ENCODE results near the gene AMMECR1. TPM values are rescaled to one million over a fixed set of nuclear protein-coding genes. Genes with fewer than 3 reads are reported as not detected.

Gene AMMECR1
- total RNA-seq, 4 donors from 2014 or later: 2.2 to 4.2 (median 2.9) TPM

DNA sequence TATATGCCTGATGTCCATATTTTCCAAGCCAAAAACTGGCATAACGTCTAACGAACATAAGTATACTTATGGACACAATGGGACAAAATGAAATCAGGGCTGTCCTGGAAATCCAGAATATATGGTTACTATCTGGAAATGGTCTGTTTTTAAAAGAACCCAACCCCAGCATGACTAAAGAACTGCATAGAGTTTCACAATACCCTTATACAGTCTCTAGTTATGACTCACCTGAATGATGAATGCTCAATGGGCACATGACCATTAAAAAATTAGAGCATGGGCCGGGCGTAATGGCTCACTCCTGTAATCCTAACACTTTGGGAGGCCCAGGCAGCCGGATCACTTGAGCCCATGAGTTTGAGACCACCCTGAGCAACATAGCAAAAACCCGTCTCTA, 31.8 kb downstream of the AMMECR1 start:
- Histone ChIP-seq H3K27me3 (no peaks in the 10 kb centered on the region), H3K4me3 (no peak overlapping the region), H3K4me1 (no peaks in the 10 kb centered on the region), H3K36me3 (no peaks in the 10 kb centered on the region), H3K9me3 (no peaks in the 10 kb centered on the region), H3K27ac (no peak overlapping the region)
- TF ChIP-seq POLR2A (IDR thresholded peaks at IDR 0.05) (no peak), CTCF (IDR thresholded peaks at IDR 0.05) (no peak), EP300 (IDR thresholded peaks at IDR 0.05) (no peak)
- no peak for DNase-seq (ENCODE audit: low spot score in 2 of 2)
- WGBS, 2 donors: 78 to 82% methylated on average over 4 to 6 of the region's 6 CpGs

GRCh38 chrX:110284159-110284558, 33.7 kb downstream of the AMMECR1 start:
- H3K4me1 ChIP-seq: no peaks in the 10 kb centered on the region
- H3K27me3 ChIP-seq: peaks cover 0 to 2% of the 10 kb centered on the region in 2 donors
- no peak overlapping the region for H3K27ac ChIP-seq
- H3K36me3 ChIP-seq: no peaks in the 10 kb centered on the region
- WGBS, 2 donors: 74 to 75% methylated on average over 2 of the region's 2 CpGs
- TF ChIP-seq EP300 (IDR thresholded peaks at IDR 0.05) (no peak), CTCF (IDR thresholded peaks at IDR 0.05) (no peak), POLR2A (IDR thresholded peaks at IDR 0.05) (no peak)
- H3K4me3 ChIP-seq: no peak overlapping the region
- H3K9me3 ChIP-seq: no peaks in the 10 kb centered on the region
- DNase-seq (ENCODE audit: low spot score in 2 of 2): no peak

DNA sequence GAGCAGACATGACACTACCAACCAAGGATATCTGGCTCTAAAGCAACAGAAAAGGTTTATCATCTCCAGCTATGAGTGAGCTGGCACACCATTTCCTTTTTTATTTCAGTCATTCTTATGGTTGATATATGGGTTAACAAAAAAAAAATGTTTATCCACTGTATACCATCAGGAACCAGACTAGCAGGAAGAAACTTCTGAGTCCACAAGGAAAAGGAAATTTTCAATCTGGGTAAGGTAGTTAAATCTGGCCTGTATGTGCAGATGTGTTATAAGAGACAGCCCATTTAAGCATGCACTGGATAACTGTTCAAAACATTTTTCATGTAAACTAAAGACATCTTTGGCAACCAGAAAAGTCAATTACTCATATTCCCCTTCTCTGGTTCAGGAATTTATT, 35.0 kb downstream of the AMMECR1 start:
- H3K4me1 ChIP-seq: no peaks in the 10 kb centered on the region
- H3K36me3 ChIP-seq: no peaks in the 10 kb centered on the region
- no peaks in the 10 kb centered on the region for H3K9me3 ChIP-seq
- peaks cover 0 to 2% of the 10 kb centered on the region in 2 donors for H3K27me3 ChIP-seq
- DNase-seq (ENCODE audit: low spot score in 2 of 2): no peak
- TF ChIP-seq POLR2A (IDR thresholded peaks at IDR 0.05) (no peak), EP300 (IDR thresholded peaks at IDR 0.05) (no peak), CTCF (IDR thresholded peaks at IDR 0.05) (no peak)
- no peak overlapping the region for H3K27ac ChIP-seq
- H3K4me3 ChIP-seq: no peak overlapping the region

DNA sequence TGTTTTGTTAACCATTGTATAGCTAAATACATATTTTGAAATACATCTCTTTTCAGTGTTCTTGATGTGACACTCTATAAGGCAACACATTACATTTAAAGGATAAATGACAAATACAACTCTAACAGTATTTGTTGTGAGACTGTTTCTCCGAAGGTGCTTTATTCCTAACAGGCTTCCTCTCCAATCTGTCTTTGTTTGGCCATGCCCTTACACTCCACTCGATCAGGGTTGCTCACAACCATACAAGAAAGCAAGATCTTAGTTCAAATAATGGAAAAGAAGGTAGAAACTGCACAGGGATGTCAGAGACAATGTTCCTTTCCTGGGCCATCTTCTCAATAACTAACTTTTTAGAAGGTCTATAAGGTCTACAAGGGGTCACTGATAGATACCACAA, 36.5 kb downstream of the AMMECR1 start:
- Histone ChIP-seq H3K9me3 (no peaks in the 10 kb centered on the region), H3K36me3 (no peaks in the 10 kb centered on the region), H3K4me3 (no peak overlapping the region), H3K27ac (no peak overlapping the region), H3K4me1 (no peaks in the 10 kb centered on the region), H3K27me3 (peaks cover 0 to 6% of the 10 kb centered on the region in 2 donors)
- 48 to 63% methylated on average over 2 of the region's 2 CpGs for WGBS, 2 donors
- DNase-seq (ENCODE audit: low spot score in 2 of 2): no peak
- no peak for TF ChIP-seq POLR2A (IDR thresholded peaks at IDR 0.05)
- no peak for TF ChIP-seq CTCF (IDR thresholded peaks at IDR 0.05)
- TF ChIP-seq EP300 (IDR thresholded peaks at IDR 0.05): no peak

- DNase-seq (ENCODE audit: low spot score in 2 of 2): no peak
- TF ChIP-seq CTCF (IDR thresholded peaks at IDR 0.05): no peak
- no peak for TF ChIP-seq POLR2A (IDR thresholded peaks at IDR 0.05)
- TF ChIP-seq EP300 (IDR thresholded peaks at IDR 0.05): no peak
- H3K4me3 ChIP-seq: no peak overlapping the region
- no peaks in the 10 kb centered on the region for H3K9me3 ChIP-seq
- H3K4me1 ChIP-seq: no peaks in the 10 kb centered on the region
- peaks cover 0 to 6% of the 10 kb centered on the region in 2 donors for H3K27me3 ChIP-seq
- no peaks in the 10 kb centered on the region for H3K36me3 ChIP-seq
- H3K27ac ChIP-seq: no peak overlapping the region
These were observed 36.9 kb downstream of the AMMECR1 start for GRCh38 chrX:110280954-110281353.

Measured in tibial nerve (tissue), 4 donors.